SW 1271 (cell line): Measurements from ENCODE around the gene CFAP410.
"Not testable (repeated sequence)": the region's sequence is repeated elsewhere in the genome, so short reads cannot be mapped to it uniquely, and the experiment has no call there.

Source experiments
- DNase-seq, 2 experiments: peaks; one replicate each; lab custom pipeline; 2025; lab: John Stamatoyannopoulos, UW

The CFAP410 gene

DNA sequence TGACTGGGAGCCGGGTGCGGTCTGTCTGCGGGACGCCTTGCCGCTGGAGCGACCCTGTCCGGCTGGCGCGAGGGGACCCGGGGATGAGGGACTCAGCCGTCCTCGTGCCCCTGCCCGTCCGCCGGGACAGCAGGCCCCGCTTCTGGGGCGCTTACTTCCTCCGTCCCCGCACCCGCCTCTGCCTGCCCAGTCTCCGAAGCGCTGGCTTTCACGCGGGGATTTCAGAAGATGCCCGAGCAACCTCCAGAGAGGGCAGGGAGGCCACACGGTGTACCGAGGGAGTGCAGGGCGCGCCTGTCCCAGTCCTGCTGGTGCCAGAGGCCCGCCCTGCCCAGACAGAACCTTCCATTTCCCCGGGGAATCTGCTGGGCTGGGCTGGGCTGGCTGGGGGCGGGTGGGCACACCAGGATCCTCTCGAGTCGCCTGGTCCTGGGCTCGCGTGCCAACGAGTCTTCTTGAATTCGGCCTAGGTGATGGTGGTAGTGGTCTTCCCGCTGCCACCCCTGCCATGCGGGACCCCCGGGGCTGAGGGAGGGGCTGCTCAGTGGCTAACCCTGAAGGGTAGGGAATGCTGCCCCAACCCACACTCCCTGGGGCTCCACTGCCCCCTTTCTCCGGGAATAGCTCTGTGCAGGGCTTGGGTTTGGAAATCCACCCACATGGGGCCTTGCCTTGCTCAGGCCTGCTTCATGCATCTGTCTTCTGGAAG is 11.7 kb upstream of the CFAP410 start:
- DNase-seq, result no peak

DNA sequence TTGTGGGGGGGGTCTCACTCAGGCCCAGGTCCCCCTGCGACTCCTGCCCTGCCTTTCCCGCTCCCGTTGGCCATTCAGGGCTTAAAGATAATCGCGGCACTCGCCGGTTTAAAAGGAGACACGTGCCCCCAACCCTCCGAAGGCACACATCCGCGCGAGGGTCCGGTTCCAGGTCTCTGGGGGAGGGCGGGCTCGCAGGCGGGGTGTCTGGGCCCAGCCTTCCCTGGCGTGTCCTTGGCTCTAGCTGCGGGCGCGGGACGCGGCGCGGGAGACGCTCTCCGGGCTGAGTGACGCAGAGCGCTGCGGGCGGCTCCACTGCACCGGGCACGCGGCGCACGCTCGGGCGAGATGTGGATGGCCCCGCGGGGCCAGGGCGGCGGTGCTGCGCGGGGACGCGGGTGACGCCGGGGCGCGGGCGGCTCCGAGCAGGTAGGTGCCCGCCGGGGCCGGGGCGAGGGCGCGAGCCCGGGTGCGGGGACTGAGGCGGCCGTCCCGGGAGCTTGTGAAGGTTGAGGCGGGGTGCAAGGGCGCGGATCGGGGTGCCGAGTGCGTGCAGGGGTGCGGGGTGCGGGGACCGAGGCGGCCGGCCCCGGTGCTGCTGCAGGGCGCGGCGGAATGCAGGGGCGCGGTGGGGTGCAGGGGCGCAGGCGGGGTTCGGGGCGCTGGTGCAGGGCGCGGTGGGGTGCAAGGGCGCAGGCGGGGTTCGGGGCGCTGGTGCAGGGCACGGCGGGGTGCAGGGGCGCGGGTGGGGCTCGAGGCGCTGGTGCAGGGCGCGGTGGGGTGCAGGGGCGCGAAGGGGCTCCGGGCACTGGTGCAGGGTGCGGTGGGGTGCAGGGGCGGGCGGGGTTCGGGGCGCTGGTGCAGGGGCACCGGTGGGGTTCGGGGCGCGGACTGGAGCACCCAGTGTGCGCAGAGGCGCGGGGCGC is 10.9 kb upstream of the CFAP410 start:
- no peak for DNase-seq

DNA sequence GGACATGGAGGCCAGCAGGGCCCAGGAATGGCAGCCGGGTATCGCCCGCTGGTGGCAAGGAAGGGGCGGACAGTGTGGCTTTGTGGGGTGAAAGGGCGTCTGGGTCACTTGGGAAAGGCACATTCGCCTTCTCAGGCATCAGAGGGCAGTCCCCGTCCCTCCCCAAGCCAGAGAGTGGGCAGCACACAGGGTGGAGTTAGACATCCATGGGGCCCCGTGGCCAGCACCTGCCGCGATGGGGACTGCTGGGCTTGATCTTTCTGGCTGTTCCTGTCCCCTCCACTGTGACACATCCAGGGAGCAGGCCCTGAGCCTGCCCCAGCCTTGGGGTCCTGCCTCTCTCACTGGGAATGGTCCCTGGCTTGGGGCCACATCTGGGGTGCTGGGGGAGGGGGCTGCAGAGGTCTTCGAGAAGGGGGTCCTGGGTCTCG is 10.2 kb upstream of the CFAP410 start:
- DNase-seq, result no peak

GRCh38 chr21:44348861-44349260 is 9.7 kb upstream of the CFAP410 start:
- DNase-seq, result no peak

DNA sequence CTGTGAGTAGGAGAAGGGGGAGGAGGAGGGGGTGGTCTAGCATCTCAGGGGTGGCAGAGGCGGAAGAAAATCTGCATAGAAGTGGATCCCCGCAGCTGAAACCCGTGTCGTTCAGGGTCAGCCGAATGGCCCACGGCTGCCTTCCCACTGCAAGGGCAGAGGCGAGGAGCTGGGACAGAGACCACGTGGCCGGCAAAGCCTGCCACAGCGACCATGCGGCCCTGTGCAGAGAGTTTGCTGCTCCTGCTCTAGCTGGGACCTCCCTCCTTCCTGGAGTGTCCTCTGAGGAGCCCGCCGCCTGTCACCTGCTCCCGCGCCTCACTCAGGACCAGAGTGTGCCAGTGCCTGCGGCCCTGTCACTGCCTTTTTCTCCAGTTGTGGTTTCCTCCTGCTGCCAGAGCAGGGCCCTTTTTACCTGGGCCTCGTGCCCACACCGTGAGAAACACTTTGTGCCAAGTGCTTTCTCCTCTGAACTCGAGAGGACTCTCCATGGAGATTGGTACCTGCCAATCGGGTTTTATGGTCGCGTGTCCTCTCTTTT is 8.8 kb upstream of the CFAP410 start:
- no peak for DNase-seq

- no peak for DNase-seq
Measured at GRCh38 chr21:44345495-44345894, 6.3 kb upstream of the CFAP410 start.

DNA sequence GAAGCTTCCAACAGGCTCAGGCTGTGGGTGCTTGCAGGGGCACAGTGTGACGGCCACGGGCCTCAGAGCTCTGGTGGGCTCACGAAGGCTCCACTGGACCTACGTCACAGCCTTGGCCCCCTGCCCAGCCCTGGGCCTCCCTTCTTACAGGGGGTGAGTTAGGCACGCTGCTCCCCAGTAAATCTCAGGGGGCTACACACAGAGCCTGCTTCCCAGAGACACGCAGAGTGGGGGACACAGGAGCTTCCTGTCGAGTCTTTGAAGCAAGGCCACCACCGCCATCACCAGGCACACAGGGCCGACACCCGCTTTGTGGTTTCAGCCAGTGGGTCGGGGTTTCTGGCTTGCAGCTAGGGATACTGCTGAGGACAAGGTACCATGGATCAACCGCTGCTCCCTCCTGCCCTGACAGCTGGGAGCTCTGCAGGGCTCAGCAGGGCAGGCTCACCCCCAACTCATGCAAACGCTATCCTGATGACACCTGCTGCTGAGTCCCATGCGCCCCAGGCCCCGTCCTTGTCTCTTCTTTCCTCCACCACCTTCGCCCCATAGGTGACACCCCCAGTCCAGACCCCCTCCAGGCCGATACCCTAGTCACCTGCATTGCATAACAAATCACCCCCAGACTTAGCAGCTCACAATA is 5.5 kb upstream of the CFAP410 start:
- DNase-seq, result no peak

- not testable (repeated sequence) for DNase-seq
Measured at GRCh38 chr21:44342981-44343380, 3.8 kb upstream of the CFAP410 start.

- not testable (repeated sequence) for DNase-seq
Measured at GRCh38 chr21:44341726-44342458, 2.7 kb upstream of the CFAP410 start.

- DNase-seq, result peak in 1 of 2 experiments; percentile 20
Measured at GRCh38 chr21:44337941-44338895, 972 bp downstream of the CFAP410 start.

GRCh38 chr21:44337449-44337848 is 1.7 kb downstream of the CFAP410 start:
- no peak for DNase-seq

DNA sequence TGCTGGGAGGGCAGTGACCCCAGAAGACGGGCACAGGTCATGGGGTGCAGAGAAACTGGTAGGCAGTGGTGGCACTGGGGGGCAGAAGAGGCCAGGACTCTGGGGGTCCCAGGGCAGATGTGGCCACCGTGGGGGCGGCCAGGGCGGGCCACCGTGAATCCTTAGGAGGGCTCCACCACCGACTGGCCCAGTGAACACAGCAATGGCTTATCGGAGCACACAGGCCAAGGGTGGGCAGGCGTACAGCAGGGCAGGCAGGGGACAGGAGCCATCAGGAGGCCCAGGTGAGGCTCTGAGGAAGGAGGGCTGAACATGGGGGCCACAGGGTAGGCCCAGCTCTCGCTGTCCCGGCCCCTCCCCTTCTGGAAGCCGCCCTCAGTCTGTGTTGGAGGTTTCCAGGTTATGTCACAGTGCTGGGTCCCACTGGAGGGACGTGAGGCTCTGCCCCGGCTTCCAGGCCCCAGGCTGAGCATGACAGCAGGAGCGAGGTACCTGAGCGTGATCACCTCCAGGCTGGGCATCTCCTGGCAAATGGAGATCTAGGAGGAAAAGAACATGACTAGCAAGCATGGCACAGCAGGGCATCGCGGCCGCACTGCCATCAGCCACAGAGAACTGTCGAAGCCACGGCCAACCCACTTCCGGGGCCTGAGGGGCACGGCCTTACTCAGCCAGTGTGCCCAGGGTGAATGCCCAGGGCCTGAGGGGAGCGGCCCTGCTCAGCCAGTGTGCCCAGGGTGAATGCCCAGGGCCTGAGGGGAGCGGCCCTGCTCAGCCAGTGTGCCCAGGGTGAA is 3.7 kb downstream of the CFAP410 start:
- no peak for DNase-seq

DNA sequence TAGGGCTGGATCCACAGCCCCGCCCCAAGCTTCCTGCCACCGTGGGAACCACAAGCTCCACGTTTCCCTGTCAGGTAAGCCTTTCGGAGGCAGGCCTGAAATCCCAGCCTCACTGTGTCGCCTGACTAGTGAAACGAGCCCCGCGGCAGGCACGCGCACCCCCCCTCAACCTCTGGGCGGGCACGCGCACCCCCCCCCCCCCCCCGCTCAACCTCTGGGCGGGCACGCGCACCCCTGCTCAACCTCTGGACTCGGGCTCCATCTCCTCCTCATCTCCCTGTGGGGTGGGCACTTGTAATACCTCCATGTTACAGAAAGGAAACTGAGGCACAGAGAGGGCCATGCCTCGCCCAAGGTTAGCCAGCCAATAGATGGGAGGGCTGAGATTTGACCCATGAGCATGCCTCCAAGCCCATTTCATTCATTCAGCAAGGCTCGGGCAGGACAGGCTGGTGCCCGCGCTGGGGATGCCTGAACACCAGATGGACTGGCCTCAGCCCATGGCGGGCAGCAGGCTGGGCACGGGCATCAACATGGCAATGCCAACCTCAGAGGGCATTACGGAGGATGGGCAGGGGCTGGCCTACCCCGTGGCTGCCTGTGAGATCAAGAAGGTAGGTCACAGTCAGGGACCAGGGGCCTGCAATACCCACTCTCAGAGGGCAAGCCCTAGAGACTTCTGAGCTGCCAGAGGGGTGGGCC is 4.7 kb downstream of the CFAP410 start:
- DNase-seq, result no peak

- DNase-seq, result no peak
Measured at GRCh38 chr21:44333509-44334328, 5.5 kb downstream of the CFAP410 start.

DNA sequence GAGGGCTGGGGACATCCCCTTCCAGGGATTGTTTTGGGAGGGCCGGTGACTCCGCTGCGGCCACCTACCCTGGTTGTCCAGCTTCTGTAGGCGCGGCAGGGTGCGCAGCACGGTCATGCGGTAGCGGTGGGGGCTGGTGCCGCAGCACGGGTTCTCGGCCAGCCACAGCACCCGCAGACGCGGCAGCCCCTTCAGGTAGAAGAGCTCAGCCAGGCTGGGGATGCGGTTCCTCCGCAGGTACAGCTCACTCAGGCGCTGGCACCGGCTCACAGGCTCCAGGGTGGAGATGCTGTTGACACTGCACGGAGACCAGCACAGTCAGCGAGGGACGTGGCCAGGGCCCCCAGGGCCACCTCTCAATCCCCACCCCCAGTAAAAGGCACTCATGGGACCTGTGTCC is 6.2 kb downstream of the CFAP410 start:
- no peak for DNase-seq

DNA sequence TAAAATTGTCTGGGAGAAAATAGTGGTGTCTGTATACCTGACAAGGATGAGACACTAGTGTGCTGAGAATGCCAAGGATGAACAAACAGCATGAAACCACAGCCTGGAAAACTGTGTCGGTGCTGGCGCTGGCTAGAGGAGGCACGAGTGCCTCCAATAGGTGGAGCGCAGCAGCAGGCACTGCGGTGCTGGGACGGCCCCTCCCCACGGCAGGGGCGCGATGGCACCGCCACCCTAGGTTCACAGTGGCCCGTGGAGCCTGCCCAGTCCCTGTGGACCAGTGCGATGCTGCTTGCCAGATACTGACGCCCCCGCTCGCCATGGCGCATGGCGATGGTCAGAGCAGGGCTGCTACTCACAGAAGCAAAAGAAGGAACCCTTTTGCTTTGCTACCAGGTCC is 6.8 kb downstream of the CFAP410 start:
- no peak for DNase-seq

DNA sequence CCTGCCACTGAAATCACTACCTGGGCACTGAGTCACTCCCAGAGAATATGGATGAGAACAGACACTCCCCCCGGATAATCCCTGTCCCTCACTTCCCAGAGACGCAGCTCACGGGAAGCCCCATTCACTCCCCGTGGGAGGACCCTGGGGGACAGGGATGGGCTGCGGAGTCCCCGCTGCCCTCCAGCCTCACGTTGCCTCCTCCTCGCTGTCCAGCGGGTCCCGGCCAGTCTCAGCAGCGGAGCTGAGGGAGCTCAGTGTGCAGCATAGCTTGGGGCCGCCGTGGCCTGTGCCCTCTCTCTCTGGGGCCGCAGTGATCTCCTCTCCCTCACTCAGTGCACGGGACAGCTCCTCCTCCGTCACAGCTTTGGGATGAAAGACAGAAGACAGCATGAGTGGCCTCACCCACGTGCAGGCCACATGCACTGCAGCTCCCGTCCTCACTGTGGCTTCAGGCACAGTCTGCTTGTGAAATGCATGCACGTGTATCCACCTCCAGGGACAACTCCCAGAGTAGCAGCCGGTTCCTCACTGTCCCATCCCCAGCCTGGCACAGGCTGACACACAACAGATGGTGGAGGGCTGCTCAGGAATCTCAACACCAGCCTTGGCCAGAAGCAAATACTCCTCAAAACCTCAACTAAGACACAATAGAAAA is 7.4 kb downstream of the CFAP410 start:
- DNase-seq, result no peak

DNA sequence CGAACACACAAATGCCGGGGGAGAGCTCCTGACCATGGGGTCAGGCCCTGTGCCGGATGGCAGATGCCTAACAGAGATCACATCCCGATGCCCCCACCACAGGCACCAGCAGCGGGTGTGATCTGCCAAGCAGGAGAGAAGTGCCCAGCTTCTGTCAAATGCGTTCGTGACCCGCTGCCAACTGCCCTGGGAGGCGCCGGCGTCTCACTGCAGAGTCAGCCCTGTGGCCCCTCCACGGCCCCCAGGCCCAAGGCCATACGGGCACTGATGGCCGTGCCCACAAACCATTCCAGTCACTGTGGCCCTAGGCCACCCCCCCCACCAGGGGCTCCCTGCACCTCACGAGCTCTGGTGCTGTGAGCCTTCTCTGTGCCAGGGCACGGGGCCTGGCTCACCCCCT is 8.0 kb downstream of the CFAP410 start:
- no peak for DNase-seq
